ENCODE results near the gene MTG2. TPM values are rescaled to one million over a fixed set of nuclear protein-coding genes. Genes with fewer than 3 reads are reported as not detected.

The MTG2 gene
- total and polyA plus RNA-seq, 2 of the 13 experiments (the other 11 are each of a cell fraction or from before 2014, with no cell fraction given) = 20.4 to 37.8 TPM

DNA sequence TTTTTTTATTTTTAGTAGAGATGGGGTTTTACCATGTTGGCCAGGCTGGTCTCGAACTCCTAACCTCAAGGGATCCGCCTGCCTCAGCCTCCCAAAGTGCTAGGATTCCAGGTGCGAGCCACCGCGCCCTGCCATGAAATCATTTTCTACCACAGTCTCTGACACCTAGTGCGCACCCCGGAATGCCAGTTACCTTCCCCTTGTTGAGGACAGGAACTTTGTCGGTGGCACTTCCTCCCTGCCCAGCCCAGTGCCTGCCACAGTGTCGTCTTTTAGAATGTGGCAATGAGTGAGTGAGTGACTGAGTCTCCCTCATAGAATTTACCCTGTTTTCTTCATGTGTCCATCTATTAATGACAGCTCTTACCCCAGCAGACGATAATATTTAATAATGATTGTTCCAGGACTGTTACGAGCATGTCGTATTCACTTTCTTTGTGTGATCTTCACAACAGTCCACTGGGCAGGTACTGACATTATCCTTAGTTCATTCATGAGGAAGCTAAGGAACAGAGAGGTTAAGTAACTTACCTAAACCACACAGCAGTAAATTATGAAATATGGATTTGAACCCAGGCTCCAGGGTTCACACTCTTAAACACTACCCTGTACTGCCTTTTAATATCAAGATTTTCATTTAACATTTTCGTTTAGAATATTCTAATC, 57.3 kb downstream of the MTG2 start (continued):
- TF ChIP-seq, protein P1, sequence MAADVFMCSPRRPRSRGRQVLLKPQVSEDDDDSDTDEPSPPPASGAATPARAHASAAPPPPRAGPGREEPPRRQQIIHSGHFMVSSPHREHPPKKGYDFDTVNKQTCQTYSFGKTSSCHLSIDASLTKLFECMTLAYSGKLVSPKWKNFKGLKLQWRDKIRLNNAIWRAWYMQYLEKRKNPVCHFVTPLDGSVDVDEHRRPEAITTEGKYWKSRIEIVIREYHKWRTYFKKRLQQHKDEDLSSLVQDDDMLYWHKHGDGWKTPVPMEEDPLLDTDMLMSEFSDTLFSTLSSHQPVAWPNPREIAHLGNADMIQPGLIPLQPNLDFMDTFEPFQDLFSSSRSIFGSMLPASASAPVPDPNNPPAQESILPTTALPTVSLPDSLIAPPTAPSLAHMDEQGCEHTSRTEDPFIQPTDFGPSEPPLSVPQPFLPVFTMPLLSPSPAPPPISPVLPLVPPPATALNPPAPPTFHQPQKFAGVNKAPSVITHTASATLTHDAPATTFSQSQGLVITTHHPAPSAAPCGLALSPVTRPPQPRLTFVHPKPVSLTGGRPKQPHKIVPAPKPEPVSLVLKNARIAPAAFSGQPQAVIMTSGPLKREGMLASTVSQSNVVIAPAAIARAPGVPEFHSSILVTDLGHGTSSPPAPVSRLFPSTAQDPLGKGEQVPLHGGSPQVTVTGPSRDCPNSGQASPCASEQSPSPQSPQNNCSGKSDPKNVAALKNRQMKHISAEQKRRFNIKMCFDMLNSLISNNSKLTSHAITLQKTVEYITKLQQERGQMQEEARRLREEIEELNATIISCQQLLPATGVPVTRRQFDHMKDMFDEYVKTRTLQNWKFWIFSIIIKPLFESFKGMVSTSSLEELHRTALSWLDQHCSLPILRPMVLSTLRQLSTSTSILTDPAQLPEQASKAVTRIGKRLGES (CRISPR knock-in tag; IDR thresholded peaks at IDR 0.05; ENCODE audit: borderline replicate concordance) = no peak
- TF ChIP-seq RBM22 (optimal IDR thresholded peaks at IDR 0.05; ENCODE audit: low read length) (no peak), ZNF768 (CRISPR knock-in tag; IDR thresholded peaks at IDR 0.05) (peak; percentile 70; the same call in 1 of the 2 replicates), SALL2 (CRISPR knock-in tag; IDR thresholded peaks at IDR 0.05) (0 out of 2 replicates have a peak, but pooled peaks have one; percentile 11), ZSCAN22 (CRISPR knock-in tag; IDR thresholded peaks at IDR 0.05) (no peak), ZNF75D (CRISPR knock-in tag; IDR thresholded peaks at IDR 0.05; ENCODE audit: borderline replicate concordance) (0 out of 2 replicates have a peak, but pooled peaks have one; percentile 14), ZNF460 (CRISPR knock-in tag; IDR thresholded peaks at IDR 0.05; ENCODE audit: borderline replicate concordance) (0 out of 2 replicates have a peak, but pooled peaks have one; percentile 18)

DNA sequence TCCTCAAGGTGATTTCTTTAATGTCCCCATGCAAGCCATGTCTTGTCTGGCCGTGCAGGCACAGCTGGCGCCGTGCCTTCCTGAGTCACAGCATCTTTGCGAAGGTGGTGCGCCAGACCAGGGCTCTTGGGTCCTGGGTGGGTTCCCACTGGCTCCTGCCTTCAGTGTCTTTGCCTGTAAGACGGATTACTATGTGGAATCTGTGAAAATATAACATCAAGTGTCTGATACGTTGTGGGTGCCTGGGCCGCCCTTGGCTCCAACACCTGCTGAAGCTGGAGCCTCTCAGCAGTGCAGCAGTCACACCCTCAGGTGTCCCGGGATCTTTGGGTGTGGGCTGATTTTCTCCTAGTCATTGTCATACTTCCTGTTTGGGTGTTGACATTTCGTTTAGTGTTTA, 58.7 kb downstream of the MTG2 start:
- FAIRE-seq (no peak), ATAC-seq (no peak), DNase-seq (ENCODE audit: low spot score) (no peak)
- Histone ChIP-seq H3K4me1 (ENCODE audit: insufficient read depth, low read length) (peaks cover 59% of the 10 kb centered on the region), H3K9ac (ENCODE audit: insufficient read depth, low read depth, low read length) (no peak overlapping the region), H4K20me1 (ENCODE audit: insufficient read depth, low read length) (peaks cover 69% of the 10 kb centered on the region), H2AFZ (ENCODE audit: low read length) (no peak overlapping the region), H3K27ac (ENCODE audit: extremely low read length, insufficient read depth, low read length) (no peak overlapping the region), H3K4me3 (replicated peaks in 1 of 3; ENCODE audit: insufficient read depth in 1 of 3, low read depth in 2 of 3, low read length in 3 of 3) (no peak overlapping the region), H3K27me3 (ENCODE audit: control insufficient read depth in 1 of 2, insufficient read depth in 2 of 2, low read length in 2 of 2) (peaks cover 0 to under 1% of the 10 kb centered on the region in 2 experiments; a peak in 2 of 5 replicates), H3K9me3 (ENCODE audit: low read length) (no peaks in the 10 kb centered on the region), H3K4me2 (ENCODE audit: low read depth, low read length) (no peak overlapping the region), H3K36me3 (replicated peaks in 1 of 2; ENCODE audit: control insufficient read depth in 1 of 2, insufficient read depth in 2 of 2, low read length in 2 of 2) (peaks cover 17 to 22% of the 10 kb centered on the region in 2 experiments; a peak in 4 of 5 replicates), H3K79me2 (ENCODE audit: insufficient read depth, low read length) (peaks cover 69% of the 10 kb centered on the region)
- intact Hi-C loops (cut with micrococcal nuclease; ENCODE audit: unreplicated experiment) (no loop called here), in situ Hi-C loops (cut with HindIII; ENCODE audit: extremely low pct_ligation_motif_present, low pct_unique_long_range_greater_than_20kb) (no loop called here)
- CTCF ChIA-PET (ENCODE audit: low intra/inter-chr PET ratio, low total read pairs) = no interaction called here
- BruUV-seq (replicated peaks) = no TSS peak
- TF ChIP-seq POLR2A (IDR thresholded peaks at IDR 0.05; ENCODE audit: insufficient read depth in 1 of 2, low read depth in 2 of 2, low read length in 2 of 2) (peak in 1 of 2 experiments; percentile 16; a peak in 1 of 4 replicates), ZNF17 (CRISPR knock-in tag; IDR thresholded peaks at IDR 0.05) (no peak), ZNF30 (CRISPR knock-in tag; IDR thresholded peaks at IDR 0.05) (no peak), ZNF501 (CRISPR knock-in tag; IDR thresholded peaks at IDR 0.05) (0 out of 2 replicates have a peak, but pooled peaks have one; percentile 27), ZNF768 (CRISPR knock-in tag; IDR thresholded peaks at IDR 0.05) (peak; percentile 42; the same call in 1 of the 2 replicates)
- 94% methylated on average over 10 of the region's 10 CpGs for WGBS (ENCODE audit: low lambda C conversion rate)
- POLR2A ChIA-PET = no interaction called here

Data from HepG2 (cell line).